Natural killer cell (primary cell): ENCODE measurements around the gene FTH1. TPM values are rescaled to one million over a fixed set of nuclear protein-coding genes. Genes with fewer than 3 reads are reported as not detected.

Experiments used
- ATAC-seq, 3 donors: fragments of 150-1000 bp in 2 of 3; fragments of 200-7000 bp in 1 of 3; cut with Tn5 transposase; 1 replicate in 1 of 3; 2 replicates in 2 of 3; pipeline ENCODE4 v1.10.0; 2021; ENCODE audit warnings: mild to moderate bottlenecking in 2 of 3, moderate library complexity in 2 of 3
- DNase-seq, 2 donors: peaks; one replicate each; pipeline versions ENCODE4 v3.0.0 to v3.0.0-alpha.2; 2013 to 2021; ENCODE audit warnings: mixed read lengths in 1 of 2
- H3K27ac ChIP-seq: one replicate; pipeline ENCODE4 v1.5.1; 2013; ENCODE audit warnings: mild to moderate bottlenecking, low read length
- H3K27me3 ChIP-seq: one replicate; pipeline ENCODE4 v1.6.1; 2013; ENCODE audit warnings: low read length; ENCODE audit not compliant: control insufficient read depth, insufficient read depth
- H3K36me3 ChIP-seq: one replicate; pipeline ENCODE4 v1.6.1; 2013; ENCODE audit warnings: low read length; ENCODE audit not compliant: control insufficient read depth, insufficient read depth
- H3K4me1 ChIP-seq: one replicate; pipeline ENCODE4 v1.6.1; 2013; ENCODE audit warnings: low read length; ENCODE audit not compliant: control insufficient read depth, insufficient read depth
- H3K4me3 ChIP-seq: one replicate; pipeline ENCODE4 v1.5.1; 2013; ENCODE audit warnings: low read length
- H3K9me3 ChIP-seq: one replicate; pipeline ENCODE4 v1.6.1; 2013; ENCODE audit warnings: low read length; ENCODE audit not compliant: control insufficient read depth, insufficient read depth
- H3K27ac Mint-ChIP-seq, 2 donors: one replicate each; pipeline ENCODE4 v1.8.0; 2022; ENCODE audit warnings: mild to moderate bottlenecking in 2 of 2, mixed read lengths in 2 of 2, moderate library complexity in 1 of 2
- H3K27me3 Mint-ChIP-seq, 2 donors: one replicate each; pipeline ENCODE4 v1.8.0; 2022; ENCODE audit warnings: low read depth in 2 of 2, mixed read lengths in 2 of 2
- H3K36me3 Mint-ChIP-seq: one replicate; pipeline ENCODE4 v1.8.0; 2022; ENCODE audit warnings: mixed read lengths
- H3K4me1 Mint-ChIP-seq, 2 donors: one replicate each; pipeline ENCODE4 v1.8.0; 2022; ENCODE audit warnings: mixed read lengths in 2 of 2
- H3K4me3 Mint-ChIP-seq: one replicate; pipeline ENCODE4 v1.8.0; 2022; ENCODE audit warnings: mild to moderate bottlenecking, moderate library complexity, mixed read lengths
- H3K9me3 Mint-ChIP-seq, 2 donors: one replicate each; pipeline ENCODE4 v1.8.0; 2022; ENCODE audit warnings: mixed read lengths in 2 of 2
- WGBS: methylation state at CpG from one replicate; pipeline ENCODE4 v1.1.7; 2013; ENCODE audit warnings: missing lambda C conversion rate; ENCODE audit not compliant: insufficient coverage; 5-methylcytosine and 5-hydroxymethylcytosine counted together
- intact Hi-C: fragments of 100-400 bp; cut with micrococcal nuclease; formaldehyde crosslinking; loops from one replicate; pipeline ENCODE4 v1.14.2; 2022
- total RNA-seq, 4 donors: library from RNA; stranded (reverse); fragments of 120-200 nt in 1 of 4; gene quantifications; one replicate each; pipeline versions ENCODE4 v1.2.3 to v1.2.4, GENCODE V29; 2013 to 2022
- TF ChIP-seq, protein P1 (sequence below): fragments of 200-600 bp; IDR thresholded peaks from one replicate; pipeline ENCODE4 v1.8.0; 2022; ENCODE audit warnings: antibody characterized with exemption

The FTH1 gene
- total RNA-seq, 3 donors from 2014 or later (not counting 1 experiment from before 2014, with no cell fraction given), result 1,067 to 1,951 (median 1,796) TPM

- Mint-ChIP-seq H3K36me3 (no peaks in the 10 kb centered on the region), H3K4me3 (no peak overlapping the region), H3K9me3 (no peaks in the 10 kb centered on the region), H3K27ac (no peak overlapping the region), H3K27me3 (no peaks in the 10 kb centered on the region), H3K4me1 (no peaks in the 10 kb centered on the region)
- no peaks in the 10 kb centered on the region for H3K36me3 ChIP-seq
- H3K4me3 ChIP-seq, result no peak overlapping the region
- intact Hi-C loops, result loop anchor here (5.0 kb wide), 1 partner anchor 137 kb away; no protein-coding TSS in a partner anchor
- H3K4me1 ChIP-seq, result peaks cover 2% of the 10 kb centered on the region
- TF ChIP-seq, protein P1, sequence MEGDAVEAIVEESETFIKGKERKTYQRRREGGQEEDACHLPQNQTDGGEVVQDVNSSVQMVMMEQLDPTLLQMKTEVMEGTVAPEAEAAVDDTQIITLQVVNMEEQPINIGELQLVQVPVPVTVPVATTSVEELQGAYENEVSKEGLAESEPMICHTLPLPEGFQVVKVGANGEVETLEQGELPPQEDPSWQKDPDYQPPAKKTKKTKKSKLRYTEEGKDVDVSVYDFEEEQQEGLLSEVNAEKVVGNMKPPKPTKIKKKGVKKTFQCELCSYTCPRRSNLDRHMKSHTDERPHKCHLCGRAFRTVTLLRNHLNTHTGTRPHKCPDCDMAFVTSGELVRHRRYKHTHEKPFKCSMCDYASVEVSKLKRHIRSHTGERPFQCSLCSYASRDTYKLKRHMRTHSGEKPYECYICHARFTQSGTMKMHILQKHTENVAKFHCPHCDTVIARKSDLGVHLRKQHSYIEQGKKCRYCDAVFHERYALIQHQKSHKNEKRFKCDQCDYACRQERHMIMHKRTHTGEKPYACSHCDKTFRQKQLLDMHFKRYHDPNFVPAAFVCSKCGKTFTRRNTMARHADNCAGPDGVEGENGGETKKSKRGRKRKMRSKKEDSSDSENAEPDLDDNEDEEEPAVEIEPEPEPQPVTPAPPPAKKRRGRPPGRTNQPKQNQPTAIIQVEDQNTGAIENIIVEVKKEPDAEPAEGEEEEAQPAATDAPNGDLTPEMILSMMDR, result no peak
- no peaks in the 10 kb centered on the region for H3K9me3 ChIP-seq
- 95% methylated on average over 12 of the region's 13 CpGs for WGBS
- H3K27ac ChIP-seq, result no peak overlapping the region
- DNase-seq (no peak), ATAC-seq (no peak)
- H3K27me3 ChIP-seq, result no peaks in the 10 kb centered on the region
Observed at GRCh38 chr11:61945191-61945590, 22.2 kb downstream of the FTH1 start.

- Histone ChIP-seq H3K4me1 (no peaks in the 10 kb centered on the region), H3K36me3 (no peaks in the 10 kb centered on the region), H3K9me3 (peaks cover 8% of the 10 kb centered on the region), H3K4me3 (no peak overlapping the region), H3K27ac (no peak overlapping the region), H3K27me3 (peaks cover 7% of the 10 kb centered on the region)
- intact Hi-C loops, result no loop called here
- peaks cover 17 to 20% of the 10 kb centered on the region in 2 donors for H3K27me3 Mint-ChIP-seq
- TF ChIP-seq, protein P1, result no peak
- no peak for ATAC-seq
- DNase-seq, result no peak
- 89% methylated on average over 10 of the region's 10 CpGs for WGBS
- H3K4me1 Mint-ChIP-seq, result no peaks in the 10 kb centered on the region
- no peak overlapping the region for H3K27ac Mint-ChIP-seq
- H3K4me3 Mint-ChIP-seq, result no peak overlapping the region
- no peaks in the 10 kb centered on the region for H3K36me3 Mint-ChIP-seq
- peaks cover 0 to 2% of the 10 kb centered on the region in 2 donors for H3K9me3 Mint-ChIP-seq
Observed at GRCh38 chr11:61940466-61940865, 27.0 kb downstream of the FTH1 start.

- H3K4me3 Mint-ChIP-seq, result no peak overlapping the region
- Histone ChIP-seq H3K4me3 (no peak overlapping the region), H3K27me3 (peaks cover 7% of the 10 kb centered on the region), H3K4me1 (no peaks in the 10 kb centered on the region), H3K9me3 (peaks cover 8% of the 10 kb centered on the region), H3K27ac (no peak overlapping the region), H3K36me3 (no peaks in the 10 kb centered on the region)
- H3K4me1 Mint-ChIP-seq, result no peaks in the 10 kb centered on the region
- no peak overlapping the region for H3K27ac Mint-ChIP-seq
- peaks cover 0 to 5% of the 10 kb centered on the region in 2 donors for H3K9me3 Mint-ChIP-seq
- TF ChIP-seq, protein P1, result no peak
- WGBS, result 90% methylated on average over 2 of the region's 2 CpGs
- no peaks in the 10 kb centered on the region for H3K36me3 Mint-ChIP-seq
- DNase-seq (no peak), ATAC-seq (no peak)
- intact Hi-C loops, result no loop called here
- peaks cover 37 to 48% of the 10 kb centered on the region in 2 donors for H3K27me3 Mint-ChIP-seq
Observed at GRCh38 chr11:61935861-61936260, 31.6 kb downstream of the FTH1 start.

GRCh38 chr11:61930933-61931332, 36.5 kb downstream of the FTH1 start:
- Histone ChIP-seq H3K27ac (no peak overlapping the region), H3K4me3 (no peak overlapping the region), H3K9me3 (no peaks in the 10 kb centered on the region), H3K36me3 (no peaks in the 10 kb centered on the region), H3K27me3 (no peaks in the 10 kb centered on the region), H3K4me1 (no peaks in the 10 kb centered on the region)
- H3K36me3 Mint-ChIP-seq, result no peaks in the 10 kb centered on the region
- peaks cover 30 to 31% of the 10 kb centered on the region in 2 donors for H3K27me3 Mint-ChIP-seq
- H3K27ac Mint-ChIP-seq, result no peak overlapping the region
- peaks cover 0 to 4% of the 10 kb centered on the region in 2 donors for H3K9me3 Mint-ChIP-seq
- H3K4me3 Mint-ChIP-seq, result no peak overlapping the region
- intact Hi-C loops, result no loop called here
- no peak for ATAC-seq
- WGBS, result 96% methylated on average over 3 of the region's 3 CpGs
- no peak for DNase-seq
- H3K4me1 Mint-ChIP-seq, result no peaks in the 10 kb centered on the region
- TF ChIP-seq, protein P1, result no peak
